Stimulated activated CD8-positive, alpha-beta memory T cell treated with anti-CD3 and anti-CD28 coated beads, Interleukin-7, amount 100 ng/mL, for 1 hour (primary cell): ENCODE measurements around the gene ISCU.
A peak's percentile ranks its signal among the peaks of the same experiment; 100 is the strongest.
"Not testable (repeated sequence)": the region's sequence is repeated elsewhere in the genome, so short reads cannot be mapped to it uniquely, and the experiment has no call there.

Experiments
- DNase-seq, 2 donors: peaks; one replicate each; pipeline ENCODE4 v3.0.0-alpha.2; 2020; ENCODE audit warnings: low read depth in 2 of 2

ISCU gene

DNA sequence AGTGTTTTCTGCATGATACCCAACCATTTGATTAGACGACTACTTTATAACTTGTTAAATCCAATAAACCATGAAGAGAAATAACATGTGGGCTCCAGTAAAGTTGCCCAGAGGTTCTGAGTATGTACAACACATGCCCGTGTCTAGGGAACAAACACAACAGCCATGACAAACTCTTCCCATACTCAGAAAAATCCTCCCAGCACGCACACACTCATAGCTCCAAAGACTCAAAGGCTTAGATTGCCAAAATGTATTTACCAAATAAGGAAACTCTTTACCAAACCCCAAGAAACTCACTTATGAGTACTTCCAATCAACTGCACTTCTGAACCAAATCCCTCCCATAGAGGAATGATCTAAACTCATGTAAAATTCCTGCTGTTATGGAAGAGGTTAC lies 18.7 kb upstream of the ISCU start:
- DNase-seq, result no peak

DNA sequence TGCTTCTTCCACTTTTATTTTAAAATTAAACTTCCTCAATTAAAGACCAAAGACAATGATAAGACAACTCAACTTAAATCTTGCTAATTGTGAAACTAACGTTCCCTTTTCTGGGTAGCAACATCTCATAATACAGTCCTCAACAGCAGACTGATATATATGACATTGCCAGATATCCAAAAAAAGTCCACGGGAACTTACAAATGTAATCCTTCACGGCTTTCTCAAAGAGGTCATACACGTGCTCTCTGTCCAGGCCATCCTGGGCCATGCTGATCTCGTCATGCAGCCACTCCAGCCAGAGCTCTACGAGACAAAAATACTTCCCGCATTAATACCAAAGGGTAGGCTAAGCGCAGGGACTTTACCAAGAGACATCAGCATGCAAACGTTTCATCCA lies 14.7 kb upstream of the ISCU start:
- no peak for DNase-seq

DNA sequence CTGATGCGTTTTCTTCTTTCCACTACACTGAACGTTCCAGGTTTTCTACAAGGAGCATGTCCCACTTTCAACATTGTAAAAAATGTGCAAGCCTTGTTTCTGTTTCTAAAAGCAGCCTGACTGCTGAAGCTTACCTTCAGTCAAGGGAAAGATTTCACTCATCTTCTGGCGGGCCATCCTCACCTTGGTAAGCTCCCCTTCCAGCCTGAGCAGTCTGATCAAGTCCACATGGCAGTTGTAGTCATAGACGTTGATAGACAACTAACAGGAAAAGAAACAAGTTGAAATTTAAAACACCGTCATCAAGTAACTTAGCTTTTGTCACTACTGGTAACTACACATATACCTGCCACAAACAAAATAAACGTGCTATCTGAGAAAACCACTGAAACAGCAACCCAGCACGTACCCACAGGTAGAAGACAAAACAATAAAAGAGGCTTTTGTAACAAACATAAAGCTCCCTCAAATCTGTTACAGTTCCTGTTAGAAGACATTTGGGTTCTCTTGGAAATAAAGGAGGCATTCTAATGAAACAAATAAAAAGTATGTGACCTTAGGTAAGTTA lies 13.4 kb upstream of the ISCU start:
- no peak for DNase-seq

DNA sequence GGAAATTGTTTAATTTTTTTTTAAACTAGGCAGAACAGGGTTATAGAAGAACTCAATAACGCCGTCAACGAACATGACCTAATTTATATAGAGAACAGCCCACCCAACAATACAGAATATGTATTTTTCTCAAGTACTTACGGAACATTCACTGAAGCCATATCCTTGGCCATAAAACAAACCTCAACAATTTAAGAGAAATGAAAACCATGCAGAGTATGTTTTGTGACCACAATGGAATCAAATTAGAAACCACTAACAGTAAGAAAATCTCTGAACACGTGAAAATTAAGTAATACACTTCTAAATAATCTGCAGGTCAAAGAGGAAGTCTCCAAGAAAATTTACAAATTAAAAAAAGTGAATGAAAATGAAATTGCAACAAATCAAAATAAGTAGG lies 10.9 kb upstream of the ISCU start:
- no peak for DNase-seq

DNA sequence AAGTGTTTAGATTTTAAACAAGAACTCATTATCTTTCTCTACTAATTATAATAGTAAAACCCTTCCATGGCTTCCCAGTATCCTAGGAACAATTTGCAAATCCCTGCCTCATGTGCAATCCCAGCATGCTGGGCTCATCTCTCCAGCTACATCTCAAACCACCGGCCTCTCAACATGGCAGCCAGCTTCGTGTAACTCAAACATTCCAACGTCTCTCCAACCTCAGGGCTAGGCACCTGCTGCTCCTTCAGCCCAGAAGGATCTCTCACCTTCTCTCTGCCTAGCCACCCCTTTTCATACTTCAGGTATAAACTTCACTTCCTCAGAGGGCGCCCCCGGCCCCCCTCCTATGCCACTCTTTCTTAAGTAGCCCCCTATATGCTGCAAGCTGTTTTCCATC lies 8.6 kb upstream of the ISCU start:
- no peak for DNase-seq

DNA sequence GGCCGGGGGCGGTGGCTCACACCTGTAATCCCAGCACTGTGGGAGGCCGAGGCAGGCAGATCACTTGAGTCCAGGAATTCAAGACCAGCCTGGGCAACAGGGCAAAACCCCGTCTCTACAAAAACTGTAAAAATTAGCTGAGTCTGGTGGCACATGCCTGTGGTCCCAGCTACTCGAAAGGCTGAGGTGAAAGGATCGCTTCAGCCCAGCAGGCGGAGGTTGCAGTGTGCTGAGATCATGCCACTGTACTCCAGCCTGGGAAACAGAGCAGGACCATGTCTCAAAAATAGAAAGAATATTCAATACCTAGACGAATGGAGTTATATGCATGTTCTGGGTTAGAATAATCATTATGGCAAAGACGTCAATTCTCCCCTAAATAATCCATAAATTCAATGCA lies 7.0 kb upstream of the ISCU start:
- DNase-seq, result not testable (repeated sequence)

DNA sequence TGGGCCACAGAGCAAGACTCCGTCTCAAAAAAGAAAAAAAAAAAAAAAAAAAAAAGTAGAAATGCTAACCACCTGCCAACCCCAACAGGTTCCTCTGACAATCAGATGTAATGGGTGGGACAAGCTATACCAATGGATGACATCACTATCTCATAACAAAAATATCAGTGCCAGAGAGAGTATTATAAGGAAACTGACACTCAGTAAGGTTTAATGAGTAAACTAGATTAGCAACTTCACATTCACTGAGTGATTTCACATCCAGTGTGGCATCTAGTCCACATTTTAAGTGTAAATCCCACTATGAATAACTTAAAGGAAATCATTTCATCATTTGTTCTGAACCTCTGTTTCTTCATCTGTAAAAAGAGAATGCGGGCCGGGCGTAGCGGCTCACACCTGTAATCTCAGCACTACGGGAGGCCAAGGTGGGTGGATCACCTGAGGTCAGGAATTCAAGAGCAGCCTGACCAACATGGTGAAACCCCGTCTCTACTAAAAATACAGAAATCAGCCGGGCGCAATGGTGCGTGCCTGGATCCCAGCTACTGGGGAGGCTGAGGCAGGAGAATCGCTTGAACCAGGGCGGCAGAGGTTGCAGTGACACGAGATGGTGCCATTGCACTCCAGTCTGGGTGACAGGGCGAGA lies 3.3 kb upstream of the ISCU start:
- DNase-seq, result no peak

DNA sequence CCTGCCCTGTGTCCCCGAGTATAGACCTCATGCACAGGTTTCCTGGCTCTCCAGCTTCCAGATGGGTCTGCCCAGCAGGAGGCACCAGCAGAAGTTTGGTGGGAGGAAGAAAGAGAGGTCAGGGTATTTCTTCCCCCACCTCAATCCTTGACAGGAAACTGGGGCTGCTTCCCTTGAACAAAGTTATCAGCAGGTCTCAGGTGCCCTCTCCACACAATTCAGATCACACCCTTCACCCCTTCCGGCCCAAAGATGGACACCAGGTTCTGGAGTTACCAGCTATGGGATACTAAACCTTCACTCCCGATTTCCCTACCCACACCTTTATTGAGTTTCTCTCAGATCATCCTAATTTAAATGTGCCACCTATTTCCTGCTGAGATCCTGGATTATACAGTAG lies 2.6 kb upstream of the ISCU start:
- no peak for DNase-seq

DNA sequence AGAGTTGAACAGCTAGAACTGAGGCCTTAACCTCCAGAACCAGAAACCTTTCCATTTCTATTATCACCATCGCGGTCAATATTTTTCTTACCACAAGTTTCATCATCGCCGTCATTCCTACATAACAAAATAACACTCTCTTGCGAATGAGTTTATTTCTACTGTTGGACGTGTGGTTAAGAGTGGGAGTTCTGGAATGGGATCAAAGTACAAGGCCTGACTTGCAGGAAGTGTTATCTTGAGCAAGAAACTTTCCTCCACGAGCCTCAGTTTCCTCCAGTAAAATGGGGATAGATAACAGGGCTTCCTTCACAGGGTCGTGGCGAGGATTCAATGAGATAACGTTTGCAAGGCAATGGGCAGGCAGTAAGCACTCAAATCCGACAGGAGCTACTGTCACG lies 2.1 kb upstream of the ISCU start:
- DNase-seq, result no peak

DNA sequence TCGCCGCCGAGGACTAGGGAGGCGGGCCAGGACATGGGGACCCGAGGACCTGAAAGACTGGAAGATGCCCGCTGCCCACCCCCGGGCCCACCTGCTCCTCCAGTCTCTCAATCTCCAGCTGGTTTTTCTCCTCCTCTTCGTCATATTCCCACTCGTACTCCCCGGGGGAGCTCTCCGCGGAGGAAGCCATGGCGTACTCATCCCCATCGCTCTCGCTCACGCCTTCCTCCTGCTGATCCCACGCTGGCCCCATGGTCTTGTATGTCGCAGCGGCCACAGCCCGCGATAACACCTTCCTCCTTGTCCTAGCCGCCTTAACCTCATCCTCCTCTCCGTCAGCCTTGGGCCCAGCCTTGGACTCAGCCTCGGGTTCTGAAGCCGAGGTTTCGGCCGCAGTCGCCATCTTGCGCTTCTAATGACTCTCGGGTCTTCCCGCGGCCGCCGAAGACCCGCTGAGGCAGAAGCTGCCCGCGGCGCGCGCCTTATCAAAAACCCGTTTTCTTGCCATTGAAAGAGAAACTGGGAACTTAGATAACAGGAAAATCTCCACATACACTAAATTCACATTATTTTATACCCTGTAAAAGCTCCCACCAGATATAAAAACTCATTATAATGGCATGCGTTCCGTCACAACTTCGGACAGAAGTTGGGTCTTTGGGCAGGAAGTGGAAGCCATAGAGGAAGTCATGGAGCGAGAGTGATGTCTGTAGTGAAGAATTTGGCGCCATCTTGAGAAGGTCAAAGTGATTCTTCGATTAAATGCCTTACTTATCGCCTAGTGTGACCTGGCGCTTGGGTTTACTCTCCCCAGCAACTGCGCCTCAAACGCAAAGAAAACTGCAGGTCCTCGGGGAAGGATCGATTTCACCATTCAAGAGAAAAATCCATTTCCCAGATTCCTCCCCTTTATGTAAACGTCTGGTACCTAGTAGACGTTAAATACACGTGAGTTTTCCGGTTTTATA lies 1.4 kb upstream of the ISCU start, which contains the start of gene SART3:
Gene SART3 (minus strand): TSS at position 422 of the 968 bp plus-strand sequence. CDS start 19 bp downstream, at position 403.
- peak; percentile 53 to 67 for DNase-seq

DNA sequence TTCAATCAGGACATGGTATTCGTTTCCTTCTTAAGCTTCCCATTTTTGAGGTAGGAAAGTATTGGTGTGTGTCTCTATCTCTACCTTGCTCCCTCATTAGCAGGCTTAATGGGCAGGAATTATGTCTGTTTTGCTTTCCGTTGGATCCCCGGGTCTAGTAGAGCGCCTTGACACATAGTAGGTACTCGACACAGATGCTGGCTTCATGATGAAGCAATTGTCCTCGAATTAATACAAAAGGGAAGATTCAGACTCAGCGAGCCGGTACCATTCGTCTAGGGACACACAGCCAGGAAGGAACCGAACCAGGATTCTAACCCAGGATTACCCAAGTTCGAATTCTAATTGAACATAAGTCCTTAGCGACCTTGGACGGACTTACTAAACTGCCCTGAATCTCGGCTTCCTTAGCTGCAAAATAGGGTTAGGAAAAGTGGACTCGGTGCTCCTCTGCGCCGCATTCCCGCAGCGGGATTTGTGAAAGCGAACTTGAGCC lies 496 bp upstream of the ISCU start:
- DNase-seq, result no peak

DNA sequence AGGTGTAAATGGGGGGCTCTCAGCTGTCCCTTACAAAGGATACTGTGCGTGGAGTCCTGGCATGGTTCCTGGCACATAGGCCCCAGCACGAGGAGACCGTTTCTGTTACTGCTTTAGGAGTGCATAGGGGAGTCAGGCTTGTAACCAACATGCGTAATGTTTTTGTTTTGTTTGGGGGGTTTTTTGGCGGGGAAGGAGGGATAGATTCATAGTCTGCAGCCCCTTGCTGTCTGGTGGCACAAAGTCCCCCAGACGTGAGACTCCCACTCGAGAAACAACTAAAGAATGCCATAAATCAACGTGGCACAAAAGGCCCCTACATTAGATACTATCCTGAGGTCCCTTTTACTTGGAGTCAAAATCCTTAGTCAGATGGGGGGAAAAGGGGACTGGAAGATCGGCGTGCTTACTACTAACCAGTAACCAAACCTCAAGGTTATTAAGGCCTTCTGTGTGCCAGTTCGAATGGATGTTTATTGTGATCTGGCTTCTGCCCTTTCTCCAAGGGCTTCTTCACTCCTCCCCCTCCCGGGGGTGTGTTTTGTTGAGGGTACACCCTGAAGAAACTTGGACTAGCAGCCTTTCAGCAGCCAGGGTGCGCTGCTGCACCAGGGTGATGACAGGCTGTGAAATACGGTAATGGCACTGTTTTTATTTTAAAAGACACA lies 874 bp downstream of the ISCU start:
- DNase-seq, result peak; percentile 66 to 67

DNA sequence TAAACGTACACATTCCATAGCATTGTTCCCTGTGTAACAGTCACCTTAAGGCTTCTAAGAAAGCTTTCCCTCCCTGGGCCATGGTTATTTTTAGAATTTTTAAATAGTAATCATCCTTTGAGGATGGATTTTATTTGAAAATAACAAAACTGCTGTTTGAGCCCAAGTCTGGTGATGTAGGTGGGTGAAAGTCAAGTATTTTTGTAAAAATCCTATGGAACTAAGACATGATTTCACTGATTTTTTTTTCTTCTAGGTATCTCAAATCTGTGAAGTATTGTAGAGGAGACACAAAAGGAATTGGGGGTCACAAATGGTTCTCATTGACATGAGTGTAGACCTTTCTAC lies 1.4 kb downstream of the ISCU start:
- no peak for DNase-seq

DNA sequence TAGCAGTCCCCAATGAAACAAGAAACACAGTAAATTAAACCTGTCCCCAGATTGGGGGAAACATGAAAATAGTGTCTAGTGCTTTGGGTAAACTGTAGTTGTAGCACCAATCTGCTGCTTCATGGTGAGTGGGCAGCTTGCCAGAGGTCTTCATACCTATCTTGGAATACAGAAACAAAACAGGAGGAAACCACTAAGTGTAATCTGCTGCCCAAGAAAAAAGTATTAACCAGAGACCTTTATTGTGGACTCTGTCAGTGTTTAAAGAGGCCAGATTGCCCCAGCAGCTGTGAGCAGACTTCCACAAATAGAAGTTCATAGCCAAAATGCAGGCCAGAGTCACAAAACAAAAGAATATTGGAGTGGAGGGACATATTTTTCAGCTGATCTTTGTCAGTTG lies 2.3 kb downstream of the ISCU start:
- DNase-seq, result no peak

DNA sequence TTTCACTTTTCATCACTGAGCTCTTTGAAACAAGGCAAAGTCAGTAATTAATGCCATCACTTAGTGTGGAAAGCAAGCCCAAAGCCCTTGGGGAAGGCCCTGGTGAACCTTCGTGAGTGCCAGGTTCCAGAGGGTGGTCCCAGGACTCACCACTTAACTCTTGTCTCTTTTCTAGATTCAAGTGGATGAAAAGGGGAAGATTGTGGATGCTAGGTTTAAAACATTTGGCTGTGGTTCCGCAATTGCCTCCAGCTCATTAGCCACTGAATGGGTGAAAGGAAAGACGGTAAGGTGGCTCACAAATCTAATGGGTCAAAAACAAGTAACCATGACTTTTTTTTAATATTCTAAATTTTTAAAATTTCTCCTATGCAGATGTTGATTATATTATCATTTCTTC lies 2.8 kb downstream of the ISCU start:
- no peak for DNase-seq

DNA sequence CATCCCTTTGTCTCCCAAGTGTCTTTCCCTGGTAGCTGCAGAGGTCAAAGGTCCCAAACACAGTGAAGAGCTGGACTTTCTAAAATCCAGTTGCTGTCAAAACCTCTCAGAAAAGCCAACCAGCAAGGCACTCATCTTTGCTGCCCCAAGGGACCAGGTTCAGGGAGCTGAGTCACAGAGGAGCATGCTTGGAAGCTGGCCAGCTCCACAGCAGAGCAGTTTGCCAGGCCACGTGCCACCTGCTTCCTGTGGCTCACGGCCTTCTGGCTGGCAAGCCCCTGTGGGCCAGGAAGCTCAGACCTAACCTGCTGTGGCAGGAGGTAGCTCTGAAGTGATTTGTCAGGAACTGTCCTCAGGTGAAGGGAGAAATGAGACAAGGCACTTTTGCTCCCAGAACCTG lies 3.6 kb downstream of the ISCU start:
- DNase-seq, result peak; percentile 17 to 31

DNA sequence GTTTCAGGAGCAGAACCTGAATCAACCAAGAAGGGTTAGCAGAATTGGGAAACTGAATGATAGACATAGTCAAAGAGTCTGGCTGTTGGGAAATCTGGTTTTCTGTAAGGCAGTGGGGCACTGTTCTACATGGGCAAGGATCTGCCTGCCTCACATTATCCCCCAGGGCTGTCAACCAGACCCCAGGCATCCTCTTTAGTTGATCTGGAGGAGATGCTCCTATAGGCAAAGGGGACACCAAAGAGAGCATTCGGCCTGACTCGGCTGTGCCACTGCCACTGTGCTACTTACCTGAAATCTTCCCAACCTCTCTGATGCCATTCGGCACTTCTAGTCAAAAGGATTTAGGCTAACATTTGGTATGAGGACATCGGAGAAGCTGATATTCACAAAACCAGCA lies 4.1 kb downstream of the ISCU start:
- no peak for DNase-seq

DNA sequence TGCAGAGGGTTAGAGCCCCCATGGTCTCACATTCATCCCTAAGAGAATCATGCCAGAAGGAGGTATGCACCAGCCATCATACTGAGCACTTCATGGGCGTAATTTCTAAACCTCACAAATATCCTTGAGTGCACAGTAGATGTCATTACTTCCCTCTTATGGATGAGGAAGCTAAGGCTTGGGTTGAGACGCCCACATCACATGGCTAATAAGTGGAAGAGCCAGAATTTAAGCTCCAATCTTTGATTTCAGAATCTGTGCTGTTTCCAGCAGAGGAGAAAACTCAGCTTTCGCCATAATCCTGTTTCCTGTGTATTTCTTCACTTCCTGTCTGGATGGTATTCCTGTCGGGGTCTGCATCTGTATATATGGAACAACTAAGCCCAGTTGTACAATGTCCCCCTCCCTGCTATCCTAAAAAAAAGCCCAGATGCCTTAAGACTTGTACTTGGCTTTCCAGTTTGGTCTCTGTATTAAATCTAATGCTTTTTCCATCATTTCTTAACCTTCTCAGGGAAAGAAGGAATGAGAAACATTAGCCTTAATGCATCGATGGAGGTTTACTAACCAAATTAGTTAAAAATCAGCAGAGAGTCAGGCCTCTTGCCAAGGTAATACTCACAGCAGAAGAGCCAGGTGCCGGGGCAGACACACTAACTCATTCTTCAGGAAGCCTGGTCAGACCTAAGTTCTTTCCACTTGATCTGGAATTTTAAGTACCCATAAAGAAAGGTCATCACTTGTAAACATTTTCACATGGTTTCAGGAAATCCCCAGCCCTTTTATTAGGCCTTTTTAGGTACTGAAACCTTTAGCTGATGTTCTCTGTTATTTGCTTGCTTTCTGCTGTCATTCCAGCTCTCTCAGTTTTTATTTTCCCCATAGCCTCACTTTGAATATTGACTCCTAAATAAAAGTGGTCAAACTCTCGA lies 5.3 kb downstream of the ISCU start:
- DNase-seq, result no peak

DNA sequence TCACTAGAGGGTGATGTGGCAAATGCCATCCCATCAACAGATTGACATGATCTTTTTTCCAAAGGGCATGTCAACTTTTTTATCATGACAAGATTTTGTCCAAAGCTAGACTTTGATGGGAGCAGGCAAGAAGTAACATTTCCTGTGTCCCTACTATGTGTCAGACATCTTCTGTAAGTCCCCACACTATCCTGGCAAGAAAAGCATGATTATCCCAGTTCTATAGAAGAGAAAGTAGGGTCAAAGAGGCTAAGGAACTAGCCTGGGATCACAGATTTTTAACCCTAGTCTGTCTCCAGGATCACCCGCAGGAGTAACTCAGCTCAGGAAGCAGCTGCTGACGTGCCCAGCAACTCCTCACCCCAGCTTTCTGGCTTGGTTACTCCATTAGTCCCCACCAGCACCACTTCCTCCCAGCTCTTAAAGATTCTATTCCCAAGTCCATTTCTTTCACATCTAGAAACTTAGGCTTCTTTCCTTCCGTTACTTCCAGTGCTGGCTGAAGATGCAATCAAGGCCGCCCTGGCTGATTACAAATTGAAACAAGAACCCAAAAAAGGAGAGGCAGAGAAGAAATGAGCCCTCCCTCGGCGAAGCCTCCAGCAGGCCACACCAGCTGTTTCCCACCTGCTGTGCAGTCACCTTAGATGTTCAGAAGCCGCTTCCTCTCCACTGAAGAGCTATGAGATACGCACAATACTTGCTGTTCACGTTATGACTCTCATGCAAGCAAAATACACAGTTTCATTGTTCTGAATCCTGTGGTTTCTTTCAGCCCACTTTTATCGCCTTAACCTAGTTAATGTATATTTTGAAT lies 6.2 kb downstream of the ISCU start:
- peak in 1 of 2 donors; percentile 14 for DNase-seq
